Peyer's patch (tissue), 4 donors: ENCODE measurements around the gene NAGPA. TPM values are rescaled to one million over a fixed set of nuclear protein-coding genes. Genes with fewer than 3 reads are reported as not detected.

Source experiments
- DNase-seq, 3 donors: peaks; one replicate each; pipeline ENCODE4 v3.0.0-alpha.2; 2017 to 2019
- H3K27ac ChIP-seq, 4 donors: fragments of 200-600 bp; sonication (generic); one replicate each; pipeline ENCODE4 v1.5.1; 2016 to 2019
- H3K27me3 ChIP-seq, 2 donors: fragments of 200-600 bp; sonication (generic); one replicate each; pipeline ENCODE4 v1.5.1; 2019
- H3K36me3 ChIP-seq, 3 donors: fragments of 200-600 bp; sonication (generic); one replicate each; pipeline ENCODE4 v1.5.1; 2016 to 2019
- H3K4me1 ChIP-seq, 4 donors: fragments of 200-600 bp; sonication (generic); one replicate each; pipeline ENCODE4 v1.5.1; 2016 to 2019
- H3K4me3 ChIP-seq, 4 donors: fragments of 200-600 bp; sonication (generic); 1 replicate in 3 of 4; 2 replicates in 1 of 4; pipeline ENCODE4 v1.5.1; 2016 to 2019; ENCODE audit warnings: mild to moderate bottlenecking in 1 of 4
- H3K9me3 ChIP-seq, 4 donors: fragments of 200-600 bp; sonication (generic); one replicate each; pipeline ENCODE4 v1.5.1; 2016 to 2019; ENCODE audit warnings: mild to moderate bottlenecking in 1 of 4
- CTCF ChIP-seq, 6 experiments: fragments of 450-650 bp in 4 of 6; fragments of 200-600 bp in 2 of 6; sonication (generic) in 1 of 6; IDR thresholded peaks; one replicate each; pipeline ENCODE4 v1.5.1; 2017 to 2019; ENCODE audit warnings: antibody characterized with exemption in 6 of 6, mild to moderate bottlenecking in 3 of 6, moderate library complexity in 1 of 6
- POLR2A ChIP-seq, 2 donors: fragments of 450-650 bp; IDR thresholded peaks; one replicate each; pipeline ENCODE4 v1.5.1; 2017; ENCODE audit warnings: antibody characterized with exemption in 2 of 2, mild to moderate bottlenecking in 2 of 2, moderate library complexity in 2 of 2
- total RNA-seq, 4 donors: library from RNA; depleted of rRNA; stranded (reverse); fragments of >200 nt; gene quantifications; one replicate each; pipeline ENCODE4 v1.1.0, GENCODE V29; 2016

NAGPA gene
- total RNA-seq, 4 donors from 2014 or later: 50.4 to 104 (median 61.0) TPM

- Histone ChIP-seq H3K36me3 (no peaks in the 10 kb centered on the region), H3K27ac (no peak overlapping the region), H3K9me3 (no peaks in the 10 kb centered on the region), H3K4me1 (no peaks in the 10 kb centered on the region), H3K4me3 (no peak overlapping the region), H3K27me3 (no peaks in the 10 kb centered on the region)
- no peak for DNase-seq
- TF ChIP-seq CTCF (IDR thresholded peaks at IDR 0.05) (no peak), POLR2A (IDR thresholded peaks at IDR 0.05) (no peak)
Measured at GRCh38 chr16:5015887-5016286, 17.8 kb downstream of the NAGPA start.

- Histone ChIP-seq H3K27ac (no peak overlapping the region), H3K4me3 (no peak overlapping the region), H3K9me3 (no peaks in the 10 kb centered on the region), H3K27me3 (no peaks in the 10 kb centered on the region), H3K4me1 (no peaks in the 10 kb centered on the region), H3K36me3 (no peaks in the 10 kb centered on the region)
- no peak for DNase-seq
- TF ChIP-seq CTCF (IDR thresholded peaks at IDR 0.05): no peak
- TF ChIP-seq POLR2A (IDR thresholded peaks at IDR 0.05): no peak
Measured at GRCh38 chr16:5015351-5015750, 18.4 kb downstream of the NAGPA start.

GRCh38 chr16:5012887-5013286 lies 20.8 kb downstream of the NAGPA start:
- no peak overlapping the region for H3K4me3 ChIP-seq
- H3K4me1 ChIP-seq: no peaks in the 10 kb centered on the region
- H3K27me3 ChIP-seq: no peaks in the 10 kb centered on the region
- H3K9me3 ChIP-seq: no peaks in the 10 kb centered on the region
- no peak for DNase-seq
- TF ChIP-seq POLR2A (IDR thresholded peaks at IDR 0.05): no peak
- TF ChIP-seq CTCF (IDR thresholded peaks at IDR 0.05): no peak
- H3K36me3 ChIP-seq: no peaks in the 10 kb centered on the region
- no peak overlapping the region for H3K27ac ChIP-seq

- Histone ChIP-seq H3K4me1 (no peaks in the 10 kb centered on the region), H3K9me3 (no peaks in the 10 kb centered on the region), H3K27me3 (no peaks in the 10 kb centered on the region), H3K4me3 (no peak overlapping the region), H3K27ac (no peak overlapping the region), H3K36me3 (no peaks in the 10 kb centered on the region)
- TF ChIP-seq POLR2A (IDR thresholded peaks at IDR 0.05): no peak
- no peak for TF ChIP-seq CTCF (IDR thresholded peaks at IDR 0.05)
- no peak for DNase-seq
Measured at GRCh38 chr16:5011637-5012036, 22.1 kb downstream of the NAGPA start.

- no peaks in the 10 kb centered on the region for H3K36me3 ChIP-seq
- no peak overlapping the region for H3K27ac ChIP-seq
- no peaks in the 10 kb centered on the region for H3K27me3 ChIP-seq
- H3K4me1 ChIP-seq: no peaks in the 10 kb centered on the region
- H3K9me3 ChIP-seq: no peaks in the 10 kb centered on the region
- DNase-seq: no peak
- H3K4me3 ChIP-seq: no peak overlapping the region
- TF ChIP-seq POLR2A (IDR thresholded peaks at IDR 0.05) (no peak), CTCF (IDR thresholded peaks at IDR 0.05) (no peak)
Measured at GRCh38 chr16:5010576-5011329, 23.0 kb downstream of the NAGPA start.
